HG03108 (cell line): ENCODE data around the gene ZDHHC1.
"Not testable (repeated sequence)": the region's sequence is repeated elsewhere in the genome, so short reads cannot be mapped to it uniquely, and the experiment has no call there.

ENCODE experiments used
- ATAC-seq: cut with Tn5 transposase; IDR thresholded peaks from one replicate; pipeline ENCODE4 v1.9.1; 2021; ENCODE audit warnings: moderate library complexity; ENCODE audit not compliant: unreplicated experiment

ZDHHC1 gene

GRCh38 chr16:67430977-67431774, 14.9 kb upstream of the ZDHHC1 start, which contains the start of gene HSD11B2:
HSD11B2 (plus strand) TSS chr16:67431121; CDS start chr16:67431249, 128 bp downstream.
- no peak for ATAC-seq

GRCh38 chr16:67430504-67430976, 14.3 kb upstream of the ZDHHC1 start:
- ATAC-seq = no peak

GRCh38 chr16:67429799-67430503, 13.7 kb upstream of the ZDHHC1 start:
- no peak for ATAC-seq

GRCh38 chr16:67429053-67429798, 12.9 kb upstream of the ZDHHC1 start:
- no peak for ATAC-seq

- ATAC-seq = no peak
Observed at GRCh38 chr16:67428146-67428731, 12.0 kb upstream of the ZDHHC1 start.

GRCh38 chr16:67426950-67427349, 10.7 kb upstream of the ZDHHC1 start:
- ATAC-seq = no peak

- no peak for ATAC-seq
Observed at GRCh38 chr16:67426022-67426421, 9.7 kb upstream of the ZDHHC1 start.

GRCh38 chr16:67425580-67425979, 9.3 kb upstream of the ZDHHC1 start:
- no peak for ATAC-seq

- no peak for ATAC-seq
Observed at GRCh38 chr16:67425061-67425460, 8.8 kb upstream of the ZDHHC1 start.

GRCh38 chr16:67424261-67424615, 8.0 kb upstream of the ZDHHC1 start:
- no peak for ATAC-seq

GRCh38 chr16:67423611-67424260, 7.5 kb upstream of the ZDHHC1 start:
- no peak for ATAC-seq

GRCh38 chr16:67423015-67423414, 6.7 kb upstream of the ZDHHC1 start:
- no peak for ATAC-seq

GRCh38 chr16:67421030-67421429, 4.8 kb upstream of the ZDHHC1 start:
- no peak for ATAC-seq

GRCh38 chr16:67419931-67420330, 3.7 kb upstream of the ZDHHC1 start:
- ATAC-seq = no peak

- no peak for ATAC-seq
Observed at GRCh38 chr16:67419502-67419901, 3.2 kb upstream of the ZDHHC1 start.

- ATAC-seq = no peak
Observed at GRCh38 chr16:67417333-67418061, 1.2 kb upstream of the ZDHHC1 start.

- not testable (repeated sequence) for ATAC-seq
Observed at GRCh38 chr16:67415421-67415820, 856 bp downstream of the ZDHHC1 start.

GRCh38 chr16:67413978-67414911, 2.0 kb downstream of the ZDHHC1 start:
- no peak for ATAC-seq

- ATAC-seq = no peak
Observed at GRCh38 chr16:67412294-67412693, 4.0 kb downstream of the ZDHHC1 start.
